Measurements from ENCODE around the gene APH1B. TPM values are rescaled to one million over a fixed set of nuclear protein-coding genes. Genes with fewer than 3 reads are reported as not detected.

APH1B gene
- polyA plus RNA-seq, 3 donors: 16.1 to 20.0 (median 17.7) TPM

Other genes starting within 250 kb of the APH1B start
- 100 to 1,000 TPM; 488 to 652 (median 529) TPM for gene TPM1, start 234.9 kb upstream of the APH1B start, polyA plus RNA-seq (ENCODE audit: insufficient read length in 3 of 3)
- gene LACTB, start 155.7 kb upstream of the APH1B start, polyA plus RNA-seq (ENCODE audit: insufficient read length in 3 of 3): 10 to 100 TPM; 16.5 to 20.0 (median 16.9) TPM
- 10 to 100 TPM; 78.3 to 98.9 (median 95.5) TPM for gene RPS27L, start 120.1 kb upstream of the APH1B start, polyA plus RNA-seq (ENCODE audit: insufficient read length in 3 of 3)
- gene RAB8B, start 88.0 kb upstream of the APH1B start, polyA plus RNA-seq (ENCODE audit: insufficient read length in 3 of 3): 10 to 100 TPM; 29.2 to 31.4 (median 29.8) TPM
- gene CA12, start 104.2 kb downstream of the APH1B start, polyA plus RNA-seq (ENCODE audit: insufficient read length in 3 of 3): 100 to 1,000 TPM in 2 of 3 donors, 10 to 100 TPM in 1; 95.1 to 153 (median 121) TPM
- gene USP3, start 227.0 kb downstream of the APH1B start, polyA plus RNA-seq (ENCODE audit: insufficient read length in 3 of 3): 10 to 100 TPM; 35.3 to 44.2 (median 39.3) TPM

Data from renal cortex interstitium (tissue), 3 donors.